HepG2 (cell line): Measurements from ENCODE around the gene IL32. TPM values are rescaled to one million over a fixed set of nuclear protein-coding genes. Genes with fewer than 3 reads are reported as not detected.
A peak's percentile ranks its signal among the peaks of the same experiment; 100 is the strongest.

Experiments
- CERS6 ChIP-seq: sonication (generic); formaldehyde crosslinking; IDR thresholded peaks from 2 replicates; pipeline ENCODE4 v1.5.0; 2020; ENCODE audit warnings: missing genetic modification reagents
- CTCF ChIP-seq: sonication (generic); formaldehyde crosslinking; IDR thresholded peaks from 2 replicates; pipeline ENCODE4 v1.5.0; 2020; ENCODE audit warnings: mild to moderate bottlenecking, missing genetic modification reagents, moderate library complexity
- MIXL1 ChIP-seq: IDR thresholded peaks from 2 replicates; pipeline ENCODE4 v1.6.1; 2016
- MTA1 ChIP-seq: sonication (generic); formaldehyde crosslinking; IDR thresholded peaks from 2 replicates; pipeline ENCODE4 v1.4.0; 2020; ENCODE audit warnings: missing genetic modification reagents, mild to moderate bottlenecking, borderline replicate concordance
- NFKBIZ ChIP-seq: IDR thresholded peaks from 2 replicates; pipeline ENCODE4 v1.6.1; 2018; ENCODE audit warnings: missing genetic modification reagents, missing compliant biosample characterization
- REST ChIP-seq, 2 experiments: IDR thresholded peaks; 2 replicates each; pipeline ENCODE4 v1.6.1; 2011 to 2012; ENCODE audit warnings: low read length in 2 of 2, borderline replicate concordance in 1 of 2, low read depth in 1 of 2, mild to moderate bottlenecking in 1 of 2, moderate library complexity in 1 of 2
- RFX5 ChIP-seq: IDR thresholded peaks from 2 replicates; pipeline ENCODE4 v1.6.1; 2011; ENCODE audit warnings: low read depth, low read length, improper control_type of control experiment
- TAF1 ChIP-seq: sonication (generic); formaldehyde crosslinking; IDR thresholded peaks from 2 replicates; pipeline ENCODE4 v1.4.0; 2020; ENCODE audit warnings: missing genetic modification reagents
- THRA ChIP-seq: sonication (generic); formaldehyde crosslinking; IDR thresholded peaks from 2 replicates; pipeline ENCODE4 v1.4.0; 2020; ENCODE audit warnings: missing genetic modification reagents, borderline replicate concordance
- ZBTB34 ChIP-seq: sonication (generic); formaldehyde crosslinking; IDR thresholded peaks from 2 replicates; pipeline ENCODE4 v1.8.0; 2022; ENCODE audit warnings: mild to moderate bottlenecking, missing genetic modification reagents
- ZNF556 ChIP-seq: sonication (generic); formaldehyde crosslinking; IDR thresholded peaks from 2 replicates; pipeline ENCODE4 v1.4.0; 2020; ENCODE audit warnings: mild to moderate bottlenecking, missing genetic modification reagents, borderline replicate concordance
- ZNF574 ChIP-seq: sonication (generic); formaldehyde crosslinking; IDR thresholded peaks from 2 replicates; pipeline ENCODE4 v1.4.0; 2020; ENCODE audit warnings: missing genetic modification reagents
- ZNF672 ChIP-seq: sonication (generic); formaldehyde crosslinking; IDR thresholded peaks from 2 replicates; pipeline ENCODE4 v1.8.1; 2022; ENCODE audit warnings: missing genetic modification reagents
- ZNF740 ChIP-seq: sonication (generic); formaldehyde crosslinking; IDR thresholded peaks from 2 replicates; pipeline ENCODE4 v1.4.0; 2020; ENCODE audit warnings: missing genetic modification reagents
- ZNF777 ChIP-seq: sonication (generic); formaldehyde crosslinking; IDR thresholded peaks from 2 replicates; pipeline ENCODE4 v1.4.0; 2020; ENCODE audit warnings: missing genetic modification reagents
- polyA plus RNA-seq, 8 experiments: library from polyadenylated mRNA; depleted of rRNA in 3 of 8; stranded (reverse) in 7 of 8; unstranded in 1 of 8; fragments of >200 nt; fragmentation: Illumina TruSeq in 4 of 8; extraction: Trizol in 4 of 8; gene quantifications; 2 replicates each; pipeline versions ENCODE4 v1.2.1 to v1.2.3, GENCODE V29; 2011 to 2016; ENCODE audit warnings: low read depth in 4 of 8, missing spikeins in 1 of 8, mixed read lengths in 1 of 8; ENCODE audit not compliant: insufficient read depth in 1 of 8
- total RNA-seq, 5 experiments: library from RNA; depleted of rRNA; stranded (reverse); fragments of >200 nt; fragmentation: Illumina TruSeq; extraction: Trizol; gene quantifications; 2 replicates each; pipeline ENCODE4 v1.2.3, GENCODE V29; 2016; ENCODE audit warnings: low read depth in 1 of 5

IL32 gene
- total and polyA plus RNA-seq, 2 of the 13 experiments (the other 11 are each of a cell fraction or from before 2014, with no cell fraction given), result 115 to 165 TPM

GRCh38 chr16:3087243-3088235 is 22.1 kb downstream of the IL32 start (continued):
- no peak for TF ChIP-seq ZNF740 (CRISPR knock-in tag)
- no peak for TF ChIP-seq CERS6 (CRISPR knock-in tag)
- 0 out of 2 replicates have a peak, but pooled peaks have one; percentile 34 for TF ChIP-seq ZNF777 (CRISPR knock-in tag)
- no peak for TF ChIP-seq NFKBIZ (CRISPR knock-in tag)
- TF ChIP-seq ZNF672 (CRISPR knock-in tag), result no peak
- no peak for TF ChIP-seq RFX5
- peak; percentile 21 to 63; a peak in 3 of 4 replicates for TF ChIP-seq REST (IDR thresholded peaks at IDR 0.05; ENCODE audit: borderline replicate concordance in 1 of 2, low read depth in 1 of 2, low read length in 2 of 2)
- TF ChIP-seq MIXL1 (CRISPR knock-in tag), result no peak
- TF ChIP-seq CTCF, result peak; percentile 89
- no peak for TF ChIP-seq ZNF556 (CRISPR knock-in tag)
- TF ChIP-seq ZNF574 (CRISPR knock-in tag), result peak; percentile 23; the same call in 1 of the 2 replicates
- TF ChIP-seq ZBTB34 (CRISPR knock-in tag), result no peak
- TF ChIP-seq MTA1 (CRISPR knock-in tag), result no peak
- TF ChIP-seq THRA (CRISPR knock-in tag), result no peak
- no peak for TF ChIP-seq TAF1 (CRISPR knock-in tag)
